ENCODE data around the gene FGGY.
"Not testable (repeated sequence)": the region's sequence is repeated elsewhere in the genome, so short reads cannot be mapped to it uniquely, and the experiment has no call there.

Gene FGGY

DNA sequence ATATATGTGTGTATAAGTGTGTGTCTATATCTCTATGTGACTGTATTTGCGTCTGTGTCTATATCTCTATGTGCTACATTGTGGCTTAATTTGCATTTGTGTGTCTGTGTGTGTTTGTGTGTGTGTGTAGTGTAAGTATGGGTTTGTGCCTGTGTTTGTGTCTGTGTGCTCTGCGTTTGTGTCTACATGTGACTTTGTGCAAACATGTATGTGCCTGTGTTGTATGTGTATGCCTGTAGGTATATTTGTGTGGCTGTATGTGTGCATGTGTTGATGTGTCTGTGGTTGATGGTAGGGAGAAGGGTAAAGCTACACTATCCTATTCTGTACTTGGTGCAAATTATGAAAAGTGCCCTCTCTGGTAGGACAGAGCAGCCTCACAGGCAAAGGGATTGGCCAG lies 7.3 kb upstream of the FGGY start:
- DNase-seq, result no peak

- peak; percentile 8 for DNase-seq
These were observed 6.5 kb upstream of the FGGY start for GRCh38 chr1:59290193-59290949.

GRCh38 chr1:59291561-59291960 lies 5.3 kb upstream of the FGGY start:
- DNase-seq, result no peak

DNA sequence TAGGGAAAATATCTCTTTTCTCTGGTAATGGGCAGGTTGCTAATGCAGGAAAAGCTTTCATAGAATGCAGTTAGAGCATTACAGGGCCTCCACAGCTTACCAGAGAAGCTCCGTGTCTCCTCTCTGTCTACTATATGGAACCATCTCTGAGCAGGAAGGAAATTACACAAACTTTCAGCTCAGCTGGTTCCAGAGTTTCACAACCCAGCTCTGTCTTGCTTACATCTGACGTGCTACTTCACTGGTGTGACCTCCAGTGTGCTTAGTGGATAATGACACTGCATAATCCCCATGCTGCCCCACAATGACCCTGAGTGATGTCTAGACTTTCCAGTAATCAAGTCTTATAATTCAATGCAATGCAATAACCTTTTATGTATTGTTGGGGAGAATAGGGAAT lies 4.3 kb upstream of the FGGY start:
- no peak for DNase-seq

- DNase-seq, result no peak
These were observed 3.7 kb upstream of the FGGY start for GRCh38 chr1:59293206-59293605.

- no peak for DNase-seq
These were observed 3.0 kb upstream of the FGGY start for GRCh38 chr1:59293849-59294248.

DNA sequence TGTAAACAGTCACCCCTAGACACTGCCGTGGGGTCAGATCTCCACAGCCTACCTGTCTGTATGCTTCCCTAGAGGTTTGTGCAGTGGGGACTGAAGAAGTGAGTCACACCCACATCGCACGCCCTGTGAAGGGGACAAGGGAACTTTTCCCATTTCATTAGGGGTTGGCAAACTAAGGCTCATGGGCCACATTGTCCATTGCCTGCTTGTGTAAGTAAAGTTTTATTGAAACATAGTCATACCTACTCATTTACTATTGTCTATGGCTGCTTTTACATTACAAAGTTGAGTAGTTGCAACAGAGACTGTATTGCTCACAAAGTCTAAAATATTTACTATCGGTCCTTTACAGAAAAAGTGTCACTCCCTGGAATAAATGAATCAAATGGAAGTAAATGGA lies 2.5 kb upstream of the FGGY start:
- no peak for DNase-seq

DNA sequence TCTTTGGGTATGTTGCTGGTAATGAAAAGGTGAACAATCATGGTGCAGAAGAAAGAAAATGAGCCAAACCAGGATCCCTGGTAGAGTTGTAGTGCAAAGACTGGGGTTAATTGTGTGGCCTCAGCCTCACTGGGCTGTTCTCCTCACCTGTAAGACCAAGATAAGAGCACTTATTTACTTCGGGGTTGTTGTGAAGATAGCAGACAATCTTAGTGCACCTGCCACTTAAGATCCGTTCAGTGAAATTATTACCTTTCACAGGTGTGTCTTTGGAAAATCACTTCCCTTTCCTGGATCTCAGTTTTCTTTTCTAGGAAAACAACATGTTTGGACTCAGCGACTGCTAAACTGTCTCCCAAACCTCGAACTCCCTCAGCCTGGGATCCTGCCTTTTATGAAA lies 1.3 kb upstream of the FGGY start:
- DNase-seq, result no peak

GRCh38 chr1:59298026-59298583 lies 1.2 kb downstream of the FGGY start:
- DNase-seq, result no peak

- DNase-seq, result no peak
These were observed 1.9 kb downstream of the FGGY start for GRCh38 chr1:59298710-59299346.

DNA sequence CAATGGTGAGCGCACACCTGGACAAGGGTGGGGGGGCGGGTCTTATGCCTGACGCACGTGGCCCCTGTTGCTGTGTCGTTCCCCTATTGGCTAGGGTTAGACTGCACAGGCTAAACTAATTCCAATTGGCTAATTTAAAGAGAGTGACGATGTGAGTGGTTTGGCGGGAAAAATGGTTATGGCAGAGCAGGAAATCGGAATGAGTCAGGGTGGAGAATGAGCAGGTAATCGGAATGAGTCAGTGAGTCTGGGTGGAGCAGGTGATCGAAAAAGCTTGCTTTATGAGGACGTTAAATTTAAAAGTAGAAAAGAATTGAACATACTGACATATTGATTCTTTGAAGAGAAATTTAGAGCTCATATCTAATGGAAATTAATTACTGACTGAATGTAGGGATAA lies 2.8 kb downstream of the FGGY start:
- DNase-seq, result not testable (repeated sequence)

DNA sequence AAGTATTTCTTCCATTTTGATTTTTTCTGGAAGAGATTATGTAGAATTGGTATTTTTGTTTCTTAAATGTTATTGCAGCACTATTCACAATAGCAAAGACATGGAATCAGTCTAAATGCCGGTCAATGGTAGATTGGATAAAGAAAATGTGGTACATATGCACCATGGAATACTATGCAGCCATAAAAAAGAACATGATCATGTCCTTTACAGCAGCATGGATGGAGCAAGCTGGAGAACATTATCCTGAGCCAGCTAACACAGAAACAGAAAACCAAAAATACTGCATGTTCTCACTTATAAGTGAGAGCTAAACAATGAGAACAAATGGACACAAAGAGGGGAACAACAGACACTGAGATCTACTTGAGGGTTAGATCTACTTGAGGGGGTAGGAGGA lies 5.4 kb downstream of the FGGY start:
- DNase-seq, result no peak

- DNase-seq, result no peak
These were observed 6.0 kb downstream of the FGGY start for GRCh38 chr1:59302871-59303270.

GRCh38 chr1:59305188-59305587 lies 8.3 kb downstream of the FGGY start:
- no peak for DNase-seq

DNA sequence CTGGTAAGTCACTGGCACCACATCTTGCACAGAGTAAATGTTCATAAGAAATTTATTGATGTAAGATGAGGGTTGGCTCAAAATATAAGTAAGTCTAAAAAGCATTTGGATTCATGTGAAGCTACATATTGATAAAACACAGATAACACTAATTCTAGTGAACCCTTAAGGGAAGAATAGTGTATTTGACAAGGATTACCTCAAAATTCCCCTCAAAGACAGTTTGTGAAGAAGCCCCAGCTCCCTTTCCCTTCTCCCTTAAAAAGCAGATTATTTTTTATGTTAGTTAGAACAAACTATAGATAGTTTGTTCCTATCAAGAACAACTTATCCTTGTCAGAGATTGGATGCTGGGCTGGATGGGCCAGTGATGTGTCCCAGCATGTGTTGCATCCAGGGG lies 10.7 kb downstream of the FGGY start:
- no peak for DNase-seq

DNA sequence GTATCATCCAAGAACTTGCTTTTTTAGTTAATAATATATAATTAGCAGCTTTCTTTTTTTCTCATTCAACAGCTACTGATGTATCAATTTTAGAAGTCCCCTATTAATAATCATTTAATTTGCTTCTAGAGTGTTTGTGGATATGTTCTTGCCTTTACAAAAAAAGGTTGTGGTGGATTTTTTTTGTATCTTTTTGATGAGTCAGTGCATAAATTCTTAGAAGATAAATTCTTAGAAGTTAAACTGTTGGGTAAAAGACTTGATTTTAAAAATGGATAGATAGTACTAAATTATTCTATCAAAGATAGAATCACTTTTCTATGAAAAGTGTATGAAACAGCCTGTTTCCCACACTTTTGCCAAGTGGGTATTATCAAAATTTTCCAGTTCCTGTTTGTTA lies 11.9 kb downstream of the FGGY start:
- no peak for DNase-seq

DNA sequence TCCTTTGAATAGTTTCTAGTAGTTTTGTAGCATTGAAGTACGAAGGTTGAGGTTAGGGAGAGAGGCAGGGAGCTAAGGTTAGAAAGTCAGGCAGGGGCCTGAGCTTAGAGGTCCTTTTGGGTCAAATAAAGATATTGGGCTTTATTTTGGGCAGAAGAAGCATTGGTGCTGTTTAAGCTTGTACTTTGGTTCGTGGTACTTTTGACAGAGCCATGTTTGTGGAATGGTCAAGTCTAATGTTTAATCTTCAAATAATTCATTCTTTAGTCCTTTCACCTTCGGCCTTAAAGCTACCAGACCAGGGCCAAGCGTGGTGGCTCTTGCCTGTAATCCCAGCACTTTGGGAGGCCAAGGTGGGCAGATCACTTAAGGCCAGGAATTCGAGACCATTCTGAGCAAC lies 12.5 kb downstream of the FGGY start:
- DNase-seq, result no peak

GRCh38 chr1:59309795-59310548 lies 13.1 kb downstream of the FGGY start:
- DNase-seq, result no peak

DNA sequence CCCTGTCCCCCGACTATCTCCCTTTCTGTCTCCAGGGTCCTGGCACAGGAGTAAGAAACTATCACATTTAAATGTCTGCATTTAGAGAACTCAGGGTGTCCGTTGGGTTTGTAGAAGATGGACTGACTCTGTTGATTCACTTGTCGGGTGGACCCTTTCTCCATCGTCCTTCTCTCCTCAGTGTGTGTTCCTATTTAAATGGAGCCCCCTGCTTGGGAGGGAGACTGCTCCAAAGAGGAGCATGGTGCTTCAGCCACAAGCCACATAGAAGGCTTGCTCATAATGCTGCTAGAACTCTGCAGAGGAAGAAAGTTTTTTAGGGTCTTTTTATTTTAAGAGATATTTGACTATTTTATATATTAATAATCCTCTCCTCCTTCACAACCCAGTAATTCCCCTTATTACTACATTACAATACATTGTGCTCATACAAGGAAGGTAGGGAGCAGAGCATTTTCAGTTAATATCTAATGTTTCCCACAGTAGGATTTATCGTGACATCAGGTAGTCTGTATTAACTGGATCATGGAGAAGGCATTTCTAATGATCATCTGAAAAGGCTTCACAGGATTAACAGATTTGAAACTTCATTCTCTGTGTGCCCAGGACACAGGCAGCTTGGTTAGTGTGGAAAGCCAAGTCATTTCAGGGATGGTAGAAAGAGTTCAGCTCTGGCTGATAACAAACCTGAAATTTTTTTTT lies 13.8 kb downstream of the FGGY start:
- no peak for DNase-seq

GRCh38 chr1:59314776-59315528 lies 18.1 kb downstream of the FGGY start:
- DNase-seq, result no peak

DNA sequence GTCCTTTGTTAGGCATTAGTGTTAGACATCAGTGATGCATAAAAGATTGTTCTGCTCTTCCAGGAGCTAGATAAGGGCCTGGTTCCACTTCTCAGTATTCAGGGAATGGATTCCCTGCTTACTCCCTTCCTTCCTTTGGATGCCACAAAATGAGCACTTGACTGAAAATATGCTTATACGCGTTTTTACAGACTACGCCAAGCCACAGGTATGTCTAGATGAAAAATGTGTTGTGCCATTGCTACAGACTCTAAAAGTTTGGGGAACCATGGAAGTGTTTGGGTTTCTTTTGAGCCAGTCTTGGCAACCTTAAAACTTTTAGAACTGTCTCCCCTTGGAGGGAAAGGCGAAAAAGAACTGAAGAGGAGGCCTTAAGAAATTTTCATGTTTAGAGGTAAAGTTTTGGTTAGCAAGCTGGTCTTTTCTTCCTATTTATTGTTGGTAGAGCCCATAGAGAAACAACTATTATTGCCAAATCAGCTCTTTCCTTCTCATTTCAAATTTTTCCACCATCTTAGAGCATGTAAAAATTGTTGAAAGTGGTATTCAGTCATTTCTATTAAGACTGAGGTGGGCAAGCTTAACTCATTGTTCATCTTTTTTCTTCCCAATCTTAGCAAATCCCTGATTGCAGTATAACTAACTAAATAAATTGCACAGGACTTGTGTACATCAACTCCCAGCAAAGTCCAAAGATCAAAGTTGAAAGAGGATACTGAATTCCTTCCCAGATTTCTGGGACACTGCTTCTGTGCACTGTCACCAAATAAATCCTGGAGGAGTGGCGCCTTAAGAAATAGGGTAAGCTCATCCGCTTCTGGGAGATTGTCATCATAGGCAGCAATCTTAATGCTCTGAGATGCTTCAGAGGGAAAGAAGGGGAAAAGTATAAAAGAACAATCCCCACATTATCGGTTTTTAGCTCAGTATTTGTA lies 18.9 kb downstream of the FGGY start:
- DNase-seq, result no peak

Measured in NCI-H2081 treated with DMSO at 0.1 percent for 48 hours (cell line).